HepG2 (cell line): ENCODE measurements around the gene LOXL3. TPM values are rescaled to one million over a fixed set of nuclear protein-coding genes. Genes with fewer than 3 reads are reported as not detected.

ENCODE experiments used
- ATF7 ChIP-seq, 2 experiments: fragments of 450-650 bp in 1 of 2; sonication (generic) in 1 of 2; formaldehyde crosslinking in 1 of 2; IDR thresholded peaks; 2 replicates each; pipeline versions ENCODE4 v1.4.0 to v1.6.1; 2016 to 2020; ENCODE audit warnings: antibody characterized with exemption in 1 of 2, mild to moderate bottlenecking in 1 of 2, missing genetic modification reagents in 1 of 2
- ATRX ChIP-seq: sonication (generic); formaldehyde crosslinking; IDR thresholded peaks from 2 replicates; pipeline ENCODE4 v1.4.0; 2020; ENCODE audit warnings: missing genetic modification reagents, borderline replicate concordance
- CEBPB ChIP-seq: IDR thresholded peaks from 2 replicates; pipeline ENCODE4 v1.6.1; 2011; ENCODE audit warnings: low read depth, low read length, improper control_type of control experiment, borderline replicate concordance
- HMG20A ChIP-seq: IDR thresholded peaks from 2 replicates; pipeline ENCODE4 v1.6.1; 2016; ENCODE audit warnings: borderline replicate concordance
- NR2C2 ChIP-seq: sonication (generic); formaldehyde crosslinking; IDR thresholded peaks from 2 replicates; pipeline ENCODE4 v1.4.0; 2020; ENCODE audit warnings: missing genetic modification reagents, mild to moderate bottlenecking, moderate library complexity, borderline replicate concordance
- ZFP36 ChIP-seq: fragments of 150-350 bp; IDR thresholded peaks from 2 replicates; pipeline ENCODE4 v1.6.1; 2018; ENCODE audit warnings: borderline replicate concordance, low read length, low read depth; ENCODE audit not compliant: partially characterized antibody
- ZNF232 ChIP-seq: sonication (generic); formaldehyde crosslinking; IDR thresholded peaks from 2 replicates; pipeline ENCODE4 v1.4.0; 2020; ENCODE audit warnings: missing genetic modification reagents, borderline replicate concordance
- ZNF24 ChIP-seq: fragments of 450-650 bp; IDR thresholded peaks from 2 replicates; pipeline ENCODE4 v1.6.1; 2017; ENCODE audit warnings: antibody characterized with exemption, mild to moderate bottlenecking
- ZNF264 ChIP-seq: sonication (generic); formaldehyde crosslinking; IDR thresholded peaks from 2 replicates; pipeline ENCODE4 v1.4.0; 2020; ENCODE audit warnings: missing genetic modification reagents
- ZNF318 ChIP-seq: sonication (generic); formaldehyde crosslinking; IDR thresholded peaks from 2 replicates; pipeline ENCODE4 v1.4.0; 2020; ENCODE audit warnings: mild to moderate bottlenecking, missing genetic modification reagents
- ZNF556 ChIP-seq: sonication (generic); formaldehyde crosslinking; IDR thresholded peaks from 2 replicates; pipeline ENCODE4 v1.4.0; 2020; ENCODE audit warnings: mild to moderate bottlenecking, missing genetic modification reagents, borderline replicate concordance
- ZNF562 ChIP-seq: sonication (generic); formaldehyde crosslinking; IDR thresholded peaks from 2 replicates; pipeline ENCODE4 v1.8.0; 2022; ENCODE audit warnings: missing genetic modification reagents, borderline replicate concordance
- ZNF572 ChIP-seq: sonication (generic); formaldehyde crosslinking; IDR thresholded peaks from 2 replicates; pipeline ENCODE4 v1.5.1; 2020; ENCODE audit warnings: mild to moderate bottlenecking, missing genetic modification reagents
- ZNF746 ChIP-seq: sonication (generic); formaldehyde crosslinking; IDR thresholded peaks from 2 replicates; pipeline ENCODE4 v1.8.0; 2022; ENCODE audit warnings: mild to moderate bottlenecking, missing genetic modification reagents
- ZSCAN9 ChIP-seq: IDR thresholded peaks from 2 replicates; pipeline ENCODE4 v1.6.1; 2016; ENCODE audit warnings: borderline replicate concordance
- polyA plus RNA-seq, 8 experiments: library from polyadenylated mRNA; depleted of rRNA in 3 of 8; stranded (reverse) in 7 of 8; unstranded in 1 of 8; fragments of >200 nt; fragmentation: Illumina TruSeq in 4 of 8; extraction: Trizol in 4 of 8; gene quantifications; 2 replicates each; pipeline versions ENCODE4 v1.2.1 to v1.2.3, GENCODE V29; 2011 to 2016; ENCODE audit warnings: low read depth in 4 of 8, missing spikeins in 1 of 8, mixed read lengths in 1 of 8; ENCODE audit not compliant: insufficient read depth in 1 of 8
- total RNA-seq, 5 experiments: library from RNA; depleted of rRNA; stranded (reverse); fragments of >200 nt; fragmentation: Illumina TruSeq; extraction: Trizol; gene quantifications; 2 replicates each; pipeline ENCODE4 v1.2.3, GENCODE V29; 2016; ENCODE audit warnings: low read depth in 1 of 5
- TF ChIP-seq, protein P1 (sequence below): sonication (generic); formaldehyde crosslinking; IDR thresholded peaks from 2 replicates; pipeline ENCODE4 v1.5.1; 2020; ENCODE audit warnings: missing genetic modification reagents, mild to moderate bottlenecking, borderline replicate concordance

The LOXL3 gene
- total and polyA plus RNA-seq, 2 of the 13 experiments (the other 11 are each of a cell fraction or from before 2014, with no cell fraction given) = 0.55 to 6.5 TPM

GRCh38 chr2:74529357-74530238, 24.1 kb downstream of the LOXL3 start, which contains the start of the genes AUP1 and HTRA2 (continued):
- TF ChIP-seq ATF7 (IDR thresholded peaks at IDR 0.05) = no peak
- 0 out of 2 replicates have a peak, but pooled peaks have one; percentile 31 for TF ChIP-seq ATF7 (CRISPR knock-in tag; IDR thresholded peaks at IDR 0.05)
- TF ChIP-seq, protein P1, sequence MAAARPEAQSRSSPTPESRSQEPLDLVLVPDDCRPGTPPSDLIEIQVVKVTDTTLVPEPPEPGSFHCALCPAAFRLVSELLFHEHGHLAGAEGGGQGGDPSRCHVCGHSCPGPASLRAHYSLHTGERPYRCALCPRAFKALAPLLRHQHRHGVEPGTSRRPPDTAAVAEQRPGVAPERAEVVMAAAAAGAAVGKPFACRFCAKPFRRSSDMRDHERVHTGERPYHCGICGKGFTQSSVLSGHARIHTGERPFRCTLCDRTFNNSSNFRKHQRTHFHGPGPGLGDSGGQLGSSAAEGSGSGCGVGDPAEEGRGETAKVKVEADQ (CRISPR knock-in tag) = peak; percentile 32; the same call in 1 of the 2 replicates
- TF ChIP-seq ZNF232 (CRISPR knock-in tag) = no peak
- peak; percentile 60; the same call in 1 of the 2 replicates for TF ChIP-seq ZNF556 (CRISPR knock-in tag)
- no peak for TF ChIP-seq ZNF24
- TF ChIP-seq ZNF562 (CRISPR knock-in tag) = no peak
- no peak for TF ChIP-seq HMG20A
- TF ChIP-seq ZNF318 = no peak
- TF ChIP-seq ATRX (CRISPR knock-in tag) = no peak
- TF ChIP-seq ZFP36 = no peak
- TF ChIP-seq CEBPB = no peak
- TF ChIP-seq ZNF746 = peak; percentile 67
- TF ChIP-seq ZNF572 = no peak; the same call in 1 of the 2 replicates
- TF ChIP-seq ZSCAN9 (CRISPR knock-in tag) = peak; percentile 51; the same call in 1 of the 2 replicates
- TF ChIP-seq ZNF264 (CRISPR knock-in tag) = peak; percentile 84
- peak; percentile 98 for TF ChIP-seq NR2C2
